ENCODE results near the gene TNFSF11. TPM values are rescaled to one million over a fixed set of nuclear protein-coding genes. Genes with fewer than 3 reads are reported as not detected.

Gene TNFSF11
- total RNA-seq, 1 donor from 2014 or later, result not detected

- Histone ChIP-seq H3K27ac (no peak overlapping the region), H3K9me3 (no peaks in the 10 kb centered on the region), H3K36me3 (no peaks in the 10 kb centered on the region), H3K4me3 (no peak overlapping the region), H3K4me1 (no peaks in the 10 kb centered on the region), H3K27me3 (no peaks in the 10 kb centered on the region)
- intact Hi-C loops (cut with DNase I), result no loop called here
- TF ChIP-seq CTCF (IDR thresholded peaks at IDR 0.05) (no peak), POLR2A (IDR thresholded peaks at IDR 0.05) (no peak), POLR2AphosphoS5 (IDR thresholded peaks at IDR 0.05; ENCODE audit: insufficient read depth in 1 of 2, low read depth in 1 of 2) (no peak)
- DNase-seq (ENCODE audit: extremely low spot score in 2 of 2), result no peak
These were observed 40.6 kb downstream of the TNFSF11 start for GRCh38 chr13:42614436-42615035.

- Histone ChIP-seq H3K27ac (no peak overlapping the region), H3K36me3 (no peaks in the 10 kb centered on the region), H3K9me3 (no peaks in the 10 kb centered on the region), H3K27me3 (no peaks in the 10 kb centered on the region), H3K4me3 (no peak overlapping the region), H3K4me1 (no peaks in the 10 kb centered on the region)
- DNase-seq (ENCODE audit: extremely low spot score in 2 of 2), result no peak
- TF ChIP-seq POLR2A (IDR thresholded peaks at IDR 0.05) (no peak), CTCF (IDR thresholded peaks at IDR 0.05) (no peak), POLR2AphosphoS5 (IDR thresholded peaks at IDR 0.05; ENCODE audit: insufficient read depth in 1 of 2, low read depth in 1 of 2) (no peak)
- intact Hi-C loops (cut with DNase I), result no loop called here
These were observed 41.7 kb downstream of the TNFSF11 start for GRCh38 chr13:42615691-42616090.

GRCh38 chr13:42617221-42617620 lies 43.3 kb downstream of the TNFSF11 start:
- no peak for DNase-seq (ENCODE audit: extremely low spot score in 2 of 2)
- no peaks in the 10 kb centered on the region for H3K9me3 ChIP-seq
- intact Hi-C loops (cut with DNase I), result no loop called here

GRCh38 chr13:42623916-42624315 lies 50.0 kb downstream of the TNFSF11 start:
- Histone ChIP-seq H3K9me3 (no peaks in the 10 kb centered on the region), H3K27ac (no peak overlapping the region), H3K36me3 (no peaks in the 10 kb centered on the region), H3K4me1 (no peaks in the 10 kb centered on the region), H3K27me3 (no peaks in the 10 kb centered on the region), H3K4me3 (no peak overlapping the region)
- intact Hi-C loops (cut with DNase I), result no loop called here
- TF ChIP-seq CTCF (IDR thresholded peaks at IDR 0.05) (no peak), POLR2A (IDR thresholded peaks at IDR 0.05) (no peak), POLR2AphosphoS5 (IDR thresholded peaks at IDR 0.05; ENCODE audit: insufficient read depth in 1 of 2, low read depth in 1 of 2) (no peak)
- peak in 1 of 2 donors; percentile 22 for DNase-seq (ENCODE audit: extremely low spot score in 2 of 2)

More at GRCh38 chr13:42617221-42617620, 43.3 kb downstream of the TNFSF11 start:
- no peak overlapping the region for H3K27ac ChIP-seq
- no peaks in the 10 kb centered on the region for H3K36me3 ChIP-seq
- H3K27me3 ChIP-seq, result no peaks in the 10 kb centered on the region
- TF ChIP-seq CTCF (IDR thresholded peaks at IDR 0.05) (no peak), POLR2A (IDR thresholded peaks at IDR 0.05) (no peak), POLR2AphosphoS5 (IDR thresholded peaks at IDR 0.05; ENCODE audit: insufficient read depth in 1 of 2, low read depth in 1 of 2) (no peak)
- no peak overlapping the region for H3K4me3 ChIP-seq
- H3K4me1 ChIP-seq, result no peaks in the 10 kb centered on the region

GRCh38 chr13:42625611-42626010 lies 51.7 kb downstream of the TNFSF11 start:
- no peak overlapping the region for H3K27ac ChIP-seq
- no peaks in the 10 kb centered on the region for H3K27me3 ChIP-seq
- H3K9me3 ChIP-seq, result no peaks in the 10 kb centered on the region
- TF ChIP-seq POLR2A (IDR thresholded peaks at IDR 0.05) (no peak), POLR2AphosphoS5 (IDR thresholded peaks at IDR 0.05; ENCODE audit: insufficient read depth in 1 of 2, low read depth in 1 of 2) (no peak), CTCF (IDR thresholded peaks at IDR 0.05) (no peak)
- no peak overlapping the region for H3K4me3 ChIP-seq
- H3K4me1 ChIP-seq, result no peaks in the 10 kb centered on the region
- no peaks in the 10 kb centered on the region for H3K36me3 ChIP-seq
- intact Hi-C loops (cut with DNase I), result no loop called here
- DNase-seq (ENCODE audit: extremely low spot score in 2 of 2), result no peak
